Fibroblast of pulmonary artery (primary cell): Measurements from ENCODE around the gene PNRC2.
A peak's percentile ranks its signal among the peaks of the same experiment; 100 is the strongest.
"Not testable (repeated sequence)": the region's sequence is repeated elsewhere in the genome, so short reads cannot be mapped to it uniquely, and the experiment has no call there.

ENCODE experiments used
- DNase-seq: peaks from one replicate; pipeline ENCODE4 v3.0.0-alpha.2; 2010; ENCODE audit warnings: low read depth
- H3K4me3 ChIP-seq: replicated peaks from 2 replicates; pipeline ENCODE4 v1.5.1; 2011; ENCODE audit warnings: low read depth, mild to moderate bottlenecking, control low read depth, low read length, moderate library complexity
- TF ChIP-seq, protein P1 (sequence below): IDR thresholded peaks from 2 replicates; pipeline ENCODE4 v1.5.1; 2011; ENCODE audit warnings: mild to moderate bottlenecking, control low read depth, low read length, inconsistent platforms; ENCODE audit errors: missing control alignments

Gene PNRC2

DNA sequence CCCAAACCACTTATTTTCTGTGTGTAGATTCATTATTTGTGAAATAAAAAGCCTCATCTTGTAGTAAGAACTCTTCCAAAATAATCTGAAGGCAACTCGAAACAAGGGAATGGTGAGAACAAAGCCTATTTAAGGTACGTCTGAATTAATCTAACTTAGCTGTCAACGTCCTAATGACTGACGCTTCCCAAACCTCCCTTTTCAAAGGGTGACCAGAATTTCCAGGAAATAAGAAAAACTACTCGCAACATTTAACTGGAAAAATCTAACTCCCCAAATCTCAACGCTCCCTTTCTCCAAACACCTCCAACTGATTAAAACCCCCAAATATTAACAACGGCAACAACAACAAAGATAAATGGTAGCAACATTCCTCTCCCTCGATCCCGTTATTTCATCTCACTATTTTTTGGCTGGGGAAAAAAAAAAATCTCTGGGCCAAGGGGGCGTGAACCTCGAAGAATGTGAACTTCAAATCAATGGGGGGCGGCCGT, 19.8 kb downstream of the PNRC2 start:
- no peak for DNase-seq
- H3K4me3 ChIP-seq, result peak overlapping the region; percentile 82
- TF ChIP-seq, protein P1, sequence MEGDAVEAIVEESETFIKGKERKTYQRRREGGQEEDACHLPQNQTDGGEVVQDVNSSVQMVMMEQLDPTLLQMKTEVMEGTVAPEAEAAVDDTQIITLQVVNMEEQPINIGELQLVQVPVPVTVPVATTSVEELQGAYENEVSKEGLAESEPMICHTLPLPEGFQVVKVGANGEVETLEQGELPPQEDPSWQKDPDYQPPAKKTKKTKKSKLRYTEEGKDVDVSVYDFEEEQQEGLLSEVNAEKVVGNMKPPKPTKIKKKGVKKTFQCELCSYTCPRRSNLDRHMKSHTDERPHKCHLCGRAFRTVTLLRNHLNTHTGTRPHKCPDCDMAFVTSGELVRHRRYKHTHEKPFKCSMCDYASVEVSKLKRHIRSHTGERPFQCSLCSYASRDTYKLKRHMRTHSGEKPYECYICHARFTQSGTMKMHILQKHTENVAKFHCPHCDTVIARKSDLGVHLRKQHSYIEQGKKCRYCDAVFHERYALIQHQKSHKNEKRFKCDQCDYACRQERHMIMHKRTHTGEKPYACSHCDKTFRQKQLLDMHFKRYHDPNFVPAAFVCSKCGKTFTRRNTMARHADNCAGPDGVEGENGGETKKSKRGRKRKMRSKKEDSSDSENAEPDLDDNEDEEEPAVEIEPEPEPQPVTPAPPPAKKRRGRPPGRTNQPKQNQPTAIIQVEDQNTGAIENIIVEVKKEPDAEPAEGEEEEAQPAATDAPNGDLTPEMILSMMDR, result no peak

DNA sequence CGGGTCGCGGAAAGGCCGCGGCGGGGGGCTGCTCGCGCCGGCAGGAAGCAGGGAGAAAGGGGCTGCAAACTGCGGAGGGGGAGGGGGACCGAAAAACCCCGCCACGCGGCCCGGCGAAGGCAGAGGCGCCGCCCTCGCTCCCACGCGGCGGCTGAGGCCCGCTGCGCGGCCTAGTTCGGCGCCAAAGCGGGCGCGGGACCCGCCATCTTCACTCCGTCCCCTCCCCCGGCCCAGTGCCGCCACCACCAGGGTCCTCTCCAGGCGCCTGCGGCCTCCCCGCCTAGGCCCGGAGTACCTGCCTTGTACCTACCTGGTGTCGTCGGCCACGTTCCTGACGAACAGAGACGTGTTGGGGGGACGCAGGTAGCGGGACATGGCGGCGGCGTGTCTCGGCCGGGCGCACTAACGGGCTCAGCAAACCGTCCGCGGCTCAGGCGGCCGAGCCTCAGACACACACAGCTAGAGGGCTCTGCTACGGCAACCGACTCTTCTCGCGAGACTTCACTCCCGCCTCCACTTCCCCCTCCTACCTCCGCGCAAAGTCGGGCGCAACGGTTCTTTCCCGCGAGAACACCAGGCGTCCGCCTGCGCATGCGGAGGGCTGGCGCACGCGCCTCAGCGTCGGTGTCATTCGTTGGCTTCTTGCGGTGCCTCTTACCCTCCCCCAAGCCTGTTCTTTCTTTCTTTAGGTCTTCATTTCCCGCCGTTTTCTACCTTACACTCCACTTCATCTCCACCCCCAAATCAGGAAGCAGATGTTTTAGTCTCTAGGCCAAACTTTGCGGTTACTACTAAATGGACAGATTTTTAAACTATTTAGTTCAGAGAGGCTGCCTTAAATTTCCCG, 20.5 kb downstream of the PNRC2 start, which contains the start of gene SRSF10:
TSS of gene SRSF10 (minus strand) at position 447 of the 847 bp plus-strand sequence. CDS start at position 375, 72 bp downstream.
- peak within 1 kb of the TSS; percentile 82 for H3K4me3 ChIP-seq
- TF ChIP-seq, protein P1, result peak; percentile 37
- DNase-seq, result peak; percentile 99

DNA sequence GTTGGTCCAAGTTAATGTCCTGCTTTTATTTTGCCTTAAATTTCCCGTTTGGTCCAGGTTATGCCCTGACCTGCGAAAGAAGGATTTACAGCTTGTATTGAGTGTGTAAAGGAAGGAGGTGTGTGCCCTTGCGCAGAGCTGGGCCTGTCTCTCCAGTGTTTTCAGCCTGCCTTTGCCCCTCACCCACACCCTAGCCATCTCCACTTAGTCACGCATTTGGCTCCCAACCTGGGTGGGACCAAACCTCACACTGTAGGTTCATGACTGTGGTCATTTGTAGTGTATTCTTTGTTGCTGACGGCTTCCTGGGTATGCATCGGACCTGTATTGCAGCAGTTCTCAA, 21.1 kb downstream of the PNRC2 start:
- TF ChIP-seq, protein P1, result no peak
- peak overlapping the region; percentile 82 for H3K4me3 ChIP-seq
- DNase-seq, result no peak

DNA sequence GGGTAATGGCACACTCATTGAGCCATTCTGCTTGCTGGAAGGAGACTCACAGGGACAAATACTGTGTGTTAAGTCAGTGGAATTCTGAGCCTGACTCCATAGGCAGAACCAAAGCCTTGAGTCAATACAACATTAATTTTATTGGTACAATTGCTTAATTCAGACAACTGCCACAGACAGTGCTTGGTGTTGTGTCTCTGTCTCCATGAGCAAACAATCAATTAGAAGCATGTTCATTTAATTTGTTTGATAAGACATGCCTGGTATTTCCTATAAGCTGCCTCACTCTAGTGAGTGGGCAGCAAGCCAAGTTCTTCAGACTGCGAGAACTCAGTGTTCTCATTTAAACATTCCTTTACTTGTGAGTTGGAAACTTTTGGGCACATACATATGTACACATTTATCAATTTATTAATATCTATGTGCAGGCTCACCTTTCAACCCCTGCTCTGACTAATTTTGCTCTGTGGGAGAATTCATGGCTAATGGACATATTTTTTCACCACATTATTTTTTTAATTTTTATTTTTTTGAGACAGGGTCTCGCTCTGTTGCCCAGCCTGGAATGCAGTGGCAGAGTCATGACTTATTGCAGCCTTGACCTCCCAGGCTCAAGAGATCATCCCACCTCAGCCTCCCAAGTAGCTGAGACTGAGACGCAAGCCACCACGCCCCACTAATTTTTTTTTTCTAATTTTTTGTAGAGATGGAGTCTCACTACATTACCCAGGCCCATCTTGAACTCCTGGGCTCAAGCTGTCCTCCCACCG, 25.0 kb downstream of the PNRC2 start:
- DNase-seq, result peak; percentile 81
- TF ChIP-seq, protein P1, result no peak
- H3K4me3 ChIP-seq, result no peak overlapping the region

DNA sequence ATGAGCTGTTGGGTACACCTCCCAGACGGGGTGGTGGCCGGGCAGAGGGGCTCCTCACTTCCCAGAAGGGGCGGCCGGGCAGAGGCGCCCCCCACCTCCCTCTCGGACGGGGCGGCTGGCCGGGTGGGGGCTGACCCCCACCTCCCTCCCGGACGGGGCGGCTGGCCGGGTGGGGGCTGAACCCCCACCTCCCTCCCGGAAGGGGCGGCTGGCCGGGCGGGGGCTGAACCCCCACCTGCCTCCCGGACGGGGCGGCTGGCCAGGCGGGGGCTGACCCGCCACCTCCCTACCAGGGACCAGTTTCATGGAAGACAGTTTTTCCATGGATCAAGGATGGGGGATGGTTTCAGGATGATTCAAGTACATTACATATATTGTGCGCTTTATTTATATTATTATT, 27.4 kb downstream of the PNRC2 start:
- not testable (repeated sequence) for DNase-seq, H3K4me3 ChIP-seq

DNA sequence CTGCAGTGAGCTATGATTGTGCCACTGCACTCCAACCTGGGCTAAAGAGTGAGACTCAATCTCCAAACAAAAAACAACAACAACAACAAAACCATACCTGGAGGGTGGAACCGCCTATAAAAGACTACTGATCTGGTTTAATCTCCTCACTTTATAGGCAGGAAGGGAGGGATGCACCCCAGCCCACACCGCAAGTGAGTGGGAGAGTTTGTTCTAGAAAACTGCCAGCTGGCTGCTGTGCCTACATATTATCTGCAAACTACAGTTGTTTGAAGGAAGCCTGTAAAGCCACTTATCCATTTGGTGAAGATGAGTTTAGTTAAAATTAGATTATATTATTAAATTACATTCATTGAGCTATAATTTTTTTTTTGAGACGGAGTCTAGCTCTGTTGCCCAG, 29.6 kb downstream of the PNRC2 start:
- TF ChIP-seq, protein P1, result no peak
- no peak for DNase-seq
- H3K4me3 ChIP-seq, result no peak overlapping the region

DNA sequence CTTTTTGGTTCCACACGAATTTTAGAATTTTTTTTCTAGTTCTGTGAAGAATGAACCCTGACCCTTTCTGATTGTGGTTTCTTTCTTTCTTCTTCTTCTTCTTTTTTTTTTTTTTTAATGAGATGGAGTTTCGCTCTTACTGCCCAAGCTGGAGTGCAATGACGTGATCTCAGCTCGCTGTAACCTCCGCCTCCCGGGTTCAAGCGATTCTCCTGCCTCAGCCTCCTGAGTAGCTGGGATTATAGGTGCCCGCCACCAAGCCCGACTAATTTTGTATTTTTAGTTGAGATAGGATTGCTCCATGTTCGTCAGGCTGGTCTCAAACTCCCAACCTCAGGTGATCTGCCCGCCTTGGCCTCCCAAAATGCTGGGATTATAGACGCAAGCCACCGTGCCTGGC, 32.4 kb downstream of the PNRC2 start:
- not testable (repeated sequence) for H3K4me3 ChIP-seq, DNase-seq

DNA sequence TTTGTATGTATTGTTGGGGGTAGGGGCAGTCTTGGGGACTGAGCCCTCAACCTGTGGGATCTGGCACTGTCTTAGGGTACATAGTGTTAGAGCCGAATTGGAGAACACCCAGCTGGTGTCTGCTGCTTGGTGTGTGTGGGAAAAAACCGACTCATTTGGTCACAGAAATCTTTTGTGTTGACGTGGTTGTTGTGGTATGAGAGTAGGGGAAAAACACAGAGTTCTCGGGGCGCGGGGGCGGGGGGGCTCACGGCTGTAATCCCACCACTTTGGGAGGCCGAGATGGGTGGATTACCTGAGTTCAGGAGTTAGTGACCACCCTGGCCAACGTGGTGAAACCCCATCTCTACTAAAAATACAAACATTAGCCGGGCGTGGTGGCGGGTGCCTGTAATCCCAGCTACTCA, 35.8 kb downstream of the PNRC2 start:
- TF ChIP-seq, protein P1, result no peak
- peak; percentile 41 for DNase-seq
- H3K4me3 ChIP-seq, result no peak overlapping the region
